Muscle of arm (tissue), 14 donors: Measurements from ENCODE around the gene TTC38. TPM values are rescaled to one million over a fixed set of nuclear protein-coding genes. Genes with fewer than 3 reads are reported as not detected.

ENCODE experiments used
- DNase-seq: peaks from one replicate; pipeline ENCODE4 v3.0.0-alpha.2; 2013
- long read RNA-seq, 11 donors: transcript quantifications; one replicate each; lab custom pipeline, GENCODE V29; 2026
- polyA plus RNA-seq, 12 donors: library from polyadenylated mRNA; unstranded; fragments of 120-200 nt; gene quantifications; one replicate each; pipeline ENCODE4 v1.2.1, GENCODE V29; 2013; ENCODE audit not compliant: insufficient read length in 12 of 12

TTC38 gene
- polyA plus RNA-seq: 10 to 100 TPM in 11 of 12 donors, not detected in 1; 15.9 to 31.8 (median 17.8) TPM
- long read RNA-seq, donor 1, transcript TTC38-201 (14 exons, 2,610 nt): major isoform, 10 of 19 reads
- long read RNA-seq, donor 1, partial matches to known transcripts: 9 of 19 reads
- long read RNA-seq, donor 1, other reads (novel, unspliced or antisense): 0 of 19 reads
- long read RNA-seq, donor 2, partial matches to known transcripts: 0 of 1 reads
- long read RNA-seq, donor 2, other reads (novel, unspliced or antisense): 0 of 1 reads
- long read RNA-seq, donor 3, partial matches to known transcripts: 0 of 1 reads
- long read RNA-seq, donor 3, other reads (novel, unspliced or antisense): 0 of 1 reads
- long read RNA-seq, donor 4, partial matches to known transcripts: 0 of 1 reads
- long read RNA-seq, donor 4, other reads (novel, unspliced or antisense): 0 of 1 reads
- long read RNA-seq, donor 5, partial matches to known transcripts: 0 of 1 reads
- long read RNA-seq, donor 5, other reads (novel, unspliced or antisense): 0 of 1 reads
- long read RNA-seq, donor 6, partial matches to known transcripts: 0 of 1 reads
- long read RNA-seq, donor 6, other reads (novel, unspliced or antisense): 0 of 1 reads
- long read RNA-seq, donor 7, partial matches to known transcripts: 0 of 1 reads
- long read RNA-seq, donor 7, other reads (novel, unspliced or antisense): 0 of 1 reads
- long read RNA-seq, donor 8, partial matches to known transcripts: 0 of 2 reads
- long read RNA-seq, donor 8, other reads (novel, unspliced or antisense): 0 of 2 reads
- long read RNA-seq, donor 9, partial matches to known transcripts: 0 of 2 reads
- long read RNA-seq, donor 9, other reads (novel, unspliced or antisense): 0 of 2 reads
- long read RNA-seq, donor 10, partial matches to known transcripts: 0 of 1 reads
- long read RNA-seq, donor 10, other reads (novel, unspliced or antisense): 0 of 1 reads
- long read RNA-seq, donor 11, partial matches to known transcripts: 0 of 5 reads
- long read RNA-seq, donor 11, other reads (novel, unspliced or antisense): 0 of 5 reads

DNA sequence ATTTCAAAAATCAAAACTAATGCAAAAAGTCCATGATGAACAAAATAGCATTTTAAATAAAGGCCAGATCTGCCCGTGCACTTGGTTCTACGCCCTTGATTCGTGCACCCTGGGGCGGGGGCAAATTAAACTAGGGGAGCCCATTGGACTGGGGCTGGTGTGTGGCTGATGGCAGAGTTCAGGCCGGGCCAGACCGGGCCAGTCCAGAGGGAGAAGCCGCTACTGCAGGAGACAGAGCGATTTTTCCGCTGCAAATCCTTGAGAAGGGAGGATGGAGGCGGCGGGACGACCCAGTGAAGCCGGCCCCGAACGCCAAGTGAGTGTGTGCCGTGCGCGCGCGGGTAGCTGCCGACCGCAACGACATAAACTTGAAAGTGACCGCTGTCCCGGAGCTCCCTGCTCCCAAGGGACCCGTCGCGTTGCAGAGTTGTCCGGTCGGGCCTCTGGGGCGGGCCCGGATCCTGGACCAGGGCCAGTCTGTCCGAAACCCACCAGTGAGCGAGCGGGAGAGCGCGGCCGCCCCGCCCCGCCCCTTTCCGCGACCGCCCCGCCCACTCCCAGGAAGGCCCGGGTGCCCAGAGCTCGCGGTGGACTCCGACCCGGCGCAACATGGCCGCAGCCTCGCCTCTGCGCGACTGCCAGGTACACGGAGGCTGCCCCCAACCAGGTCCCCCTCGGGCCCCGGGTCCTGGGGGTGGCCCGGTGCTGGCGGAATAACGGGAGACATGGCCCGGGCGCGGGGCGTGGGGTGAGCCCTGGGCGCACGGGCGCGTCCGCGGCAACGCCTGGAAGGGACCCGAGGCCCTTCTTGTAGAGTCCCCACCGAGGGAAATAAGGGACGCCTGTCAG lies at the start of gene TTC38:
Gene TTC38 (plus strand): TSS at position 578 of the 849 bp plus-strand sequence. CDS start 32 bp downstream, at position 610.
- peak; percentile 90 for DNase-seq

DNA sequence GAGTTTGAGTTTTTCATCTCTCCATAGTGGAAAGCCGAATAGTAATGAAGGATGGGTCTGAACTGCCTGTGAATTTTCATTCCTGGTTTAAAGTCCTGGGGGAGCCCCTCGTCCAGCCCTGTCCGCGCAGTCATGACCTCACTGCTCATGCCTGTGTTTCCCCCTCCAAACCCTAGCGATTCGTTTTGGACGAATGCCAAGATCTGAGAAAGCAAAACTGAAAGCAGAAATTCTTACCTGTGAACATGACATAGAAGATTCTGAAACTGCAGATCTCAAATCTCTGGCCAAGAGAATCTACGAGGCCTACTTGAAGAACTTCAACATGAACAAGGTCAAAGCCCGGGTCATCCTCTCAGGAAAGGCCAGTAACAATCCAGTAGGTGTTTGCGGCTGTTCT lies 48.2 kb upstream of the TTC38 start:
- no peak for DNase-seq

- no peak for DNase-seq
Measured at GRCh38 chr22:46220921-46221320, 46.9 kb upstream of the TTC38 start.

DNA sequence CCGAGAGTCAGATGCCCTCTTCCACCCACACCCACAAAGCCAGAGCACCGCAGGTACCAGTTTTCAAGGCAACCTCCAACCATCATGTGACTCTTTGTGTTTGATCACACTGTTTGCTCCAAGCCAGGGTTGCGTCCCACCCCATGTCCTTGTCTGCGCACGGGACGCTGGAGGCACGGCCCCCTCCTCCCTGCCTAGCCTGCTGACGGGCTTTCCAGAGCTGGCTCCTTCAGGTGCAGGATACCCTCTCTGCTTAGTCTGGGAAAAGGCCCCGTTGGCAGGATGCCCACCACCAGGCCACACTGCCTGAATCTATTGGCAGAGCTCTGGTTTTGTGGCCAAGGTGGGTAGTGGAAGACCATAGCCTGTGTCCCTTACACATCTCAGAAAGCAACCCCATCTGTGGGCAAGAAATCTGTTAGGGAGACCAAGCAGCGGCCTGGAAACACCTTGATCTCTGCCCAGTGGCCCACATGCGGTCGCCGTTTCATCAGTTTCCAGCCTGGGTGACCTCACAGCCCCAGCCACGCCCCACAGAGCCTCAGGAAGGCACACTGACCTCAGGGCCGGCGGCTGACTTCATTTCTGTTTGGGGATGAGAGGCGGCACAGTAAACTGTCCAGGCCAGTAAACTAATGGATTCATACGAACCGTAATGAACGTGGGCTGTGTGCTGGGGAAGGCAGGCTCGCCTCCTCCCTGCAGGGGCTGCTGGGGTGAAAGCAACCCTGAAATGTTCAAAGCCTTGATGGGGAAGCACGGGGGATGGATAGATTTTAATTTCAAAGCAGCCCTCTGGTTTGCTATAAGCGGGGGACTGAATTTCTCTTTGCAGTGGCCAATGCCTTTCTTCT lies 43.5 kb upstream of the TTC38 start:
- DNase-seq: no peak

DNA sequence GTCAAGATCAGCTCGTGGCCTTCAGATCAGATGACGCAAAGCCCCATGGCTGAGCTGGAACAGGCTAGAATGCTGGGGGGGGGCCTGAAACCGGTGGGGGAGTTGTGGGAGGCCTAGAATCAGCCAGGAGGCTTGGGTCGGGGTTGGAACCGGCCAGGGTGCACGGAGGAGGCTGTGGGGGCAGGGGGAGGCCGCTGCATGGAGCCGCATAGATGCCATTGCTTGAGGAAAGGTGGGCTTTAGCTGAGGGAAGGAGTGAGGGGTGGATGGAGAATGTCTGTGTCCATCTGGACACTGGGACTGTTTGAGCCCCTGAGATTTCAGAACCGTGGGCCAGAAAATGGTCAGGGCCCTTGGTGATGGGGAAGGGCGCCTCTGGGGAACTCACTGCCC lies 42.9 kb upstream of the TTC38 start:
- DNase-seq: no peak

DNA sequence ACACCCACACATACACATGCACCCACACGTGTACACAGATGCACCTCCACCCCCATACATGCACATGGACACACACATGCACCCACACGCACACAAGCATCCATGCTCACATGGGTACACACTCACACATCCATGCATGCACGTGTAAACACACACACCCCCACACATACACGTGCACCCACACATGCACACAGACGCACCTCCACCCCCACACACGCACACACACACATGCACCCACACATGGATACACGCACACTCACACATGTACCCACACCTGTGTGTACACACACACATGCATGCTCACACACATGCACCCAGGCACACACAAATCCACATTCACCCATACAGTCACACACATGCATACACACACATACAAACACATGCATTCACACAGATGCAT lies 42.2 kb upstream of the TTC38 start:
- no peak for DNase-seq

DNA sequence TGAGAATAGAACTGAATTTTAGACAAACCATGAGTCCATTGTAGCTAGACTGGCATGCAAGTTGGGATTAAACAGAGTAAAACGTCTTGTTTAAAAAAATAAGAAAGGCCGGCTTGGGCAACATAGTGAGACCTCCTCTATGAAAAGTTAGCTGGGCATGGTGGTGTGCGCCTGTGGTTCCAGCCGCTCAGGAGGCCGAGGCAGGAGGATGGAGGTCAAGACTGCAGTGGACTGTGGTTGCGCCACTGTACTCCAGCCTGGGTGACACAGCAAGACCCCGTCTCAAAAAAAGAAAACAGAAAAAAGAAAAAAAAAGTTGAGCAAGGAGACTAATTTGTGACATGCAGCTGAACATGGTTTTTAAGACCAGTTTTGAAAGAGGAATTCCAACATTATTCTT lies 41.2 kb upstream of the TTC38 start:
- no peak for DNase-seq

DNA sequence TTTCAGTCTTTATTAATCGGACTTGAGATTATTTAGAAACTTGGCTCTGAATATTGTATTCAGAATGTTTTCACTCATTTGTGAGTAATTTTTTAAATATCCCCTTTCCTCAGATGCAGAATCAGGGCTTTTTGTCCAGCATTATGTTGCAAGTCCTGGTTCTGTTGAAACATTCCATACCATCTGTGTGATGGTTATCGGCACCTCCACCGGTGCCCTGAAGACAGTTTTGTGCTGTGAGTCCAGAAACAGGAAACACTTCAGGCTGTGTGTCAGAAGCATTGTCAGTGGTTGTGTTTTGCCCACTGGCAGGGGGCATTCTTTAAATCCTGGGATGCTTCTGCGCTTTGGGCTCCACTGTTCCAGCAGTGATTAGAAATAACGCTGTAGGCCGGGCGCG lies 38.1 kb upstream of the TTC38 start:
- no peak for DNase-seq

DNA sequence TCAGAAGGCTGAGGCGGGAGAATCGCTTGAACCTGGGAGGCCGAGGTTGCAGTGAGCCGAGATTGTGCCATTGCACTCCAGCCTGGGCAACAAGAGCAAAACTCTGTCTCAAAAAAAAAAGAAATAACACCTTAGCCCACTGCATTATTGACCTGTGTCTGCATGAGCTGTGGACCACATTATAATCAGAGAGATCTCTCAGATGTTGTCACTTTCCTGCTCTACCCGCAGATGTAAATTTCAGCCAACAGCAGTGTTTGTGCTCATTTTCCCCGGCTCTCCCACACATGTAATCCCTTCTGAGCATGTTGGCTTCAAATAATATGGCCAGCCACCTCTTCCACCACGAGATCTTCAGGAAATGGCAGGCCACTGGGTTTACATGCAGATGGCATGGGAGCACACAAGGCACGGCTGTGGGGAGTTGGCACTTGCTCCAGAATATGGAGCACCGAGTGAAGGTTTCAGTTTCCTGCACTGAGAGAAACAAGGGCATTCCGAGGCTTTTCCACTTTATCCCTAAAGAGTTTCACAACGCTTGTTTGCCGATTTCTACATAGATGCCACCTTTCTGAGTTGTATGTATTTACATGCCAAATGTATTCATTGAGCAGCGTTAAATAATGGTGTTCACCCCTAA lies 37.4 kb upstream of the TTC38 start:
- DNase-seq: no peak

DNA sequence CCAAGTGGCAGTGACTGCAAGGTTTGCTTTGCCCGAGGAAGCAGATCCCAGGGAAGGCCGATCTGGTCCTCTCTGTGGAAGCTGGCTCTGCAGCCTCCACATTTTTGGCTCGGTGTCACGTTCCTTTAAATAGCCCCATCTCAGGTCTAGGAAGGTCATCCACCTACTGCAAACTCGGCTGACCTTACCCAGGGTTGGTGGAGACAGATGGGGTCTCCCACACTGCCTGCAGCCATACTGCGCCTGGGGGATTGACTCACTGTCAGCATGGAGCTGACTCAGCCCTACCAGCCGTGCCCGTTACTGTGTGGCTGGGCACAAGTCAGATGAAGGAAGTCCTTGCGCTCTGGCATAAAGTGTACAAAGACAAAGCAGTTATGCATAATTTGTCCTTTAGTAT lies 34.6 kb upstream of the TTC38 start:
- DNase-seq: no peak

GRCh38 chr22:46234969-46235368 lies 32.8 kb upstream of the TTC38 start:
- no peak for DNase-seq

GRCh38 chr22:46237453-46238124 lies 30.2 kb upstream of the TTC38 start:
- DNase-seq: no peak

GRCh38 chr22:46238541-46238940 lies 29.3 kb upstream of the TTC38 start:
- no peak for DNase-seq

- no peak for DNase-seq
Measured at GRCh38 chr22:46239261-46240048, 28.4 kb upstream of the TTC38 start.

- DNase-seq: no peak
Measured at GRCh38 chr22:46240073-46240472, 27.7 kb upstream of the TTC38 start.

- DNase-seq: no peak
Measured at GRCh38 chr22:46240506-46240905, 27.3 kb upstream of the TTC38 start.

DNA sequence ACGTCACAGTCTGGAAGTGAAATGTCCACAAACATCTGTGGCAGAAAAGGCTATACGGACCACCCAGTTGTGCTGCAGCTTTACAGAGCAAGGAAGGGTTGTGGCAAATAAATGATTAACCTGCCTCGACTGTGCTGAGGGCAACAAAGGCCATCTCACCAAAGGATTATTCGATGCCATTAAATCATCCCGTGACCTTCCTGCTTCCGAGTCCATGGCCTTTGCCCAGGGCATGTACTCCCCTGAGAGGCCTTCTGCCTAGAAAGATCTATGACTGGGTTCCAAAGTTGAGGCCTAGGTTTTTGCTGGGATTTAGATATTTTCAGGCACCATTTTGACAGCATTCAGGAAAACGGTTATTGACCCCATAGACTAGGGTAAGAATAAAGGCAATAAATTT lies 26.9 kb upstream of the TTC38 start:
- no peak for DNase-seq

- no peak for DNase-seq
Measured at GRCh38 chr22:46241396-46242007, 26.3 kb upstream of the TTC38 start.
